H1 (cell line): Measurements from ENCODE around the gene EDEM2. TPM values are rescaled to one million over a fixed set of nuclear protein-coding genes. Genes with fewer than 3 reads are reported as not detected.

Experiments
- CTCF ChIA-PET: fragments of 300-600 bp; sonication (Branson Sonifier 250); formaldehyde crosslinking; loops from one replicate; lab custom pipeline; 2021; ENCODE audit not compliant: partially characterized antibody; lab: Charles Lee
- POLR2A ChIA-PET: fragments of 300-600 bp; sonication (Branson Sonifier 250); formaldehyde crosslinking; loops from one replicate; lab custom pipeline; 2021; ENCODE audit warnings: inconsistent platforms; ENCODE audit not compliant: partially characterized antibody; lab: Charles Lee
- DNase-seq, 2 experiments: peaks; one replicate each; pipeline versions ENCODE4 v3.0.0 to v3.0.0-alpha.2; 2010 to 2022; ENCODE audit warnings: low spot score in 2 of 2, low read depth in 1 of 2, mixed read lengths in 1 of 2
- FAIRE-seq: peaks from 2 replicates; lab custom pipeline; 2011; peaks lifted over from hg19 to GRCh38; lab: Jason Lieb, UNC
- H2AFZ ChIP-seq: 2 replicates; pipeline ENCODE4 v1.8.1; 2012; ENCODE audit warnings: low read length, inconsistent platforms
- H2AK5ac ChIP-seq: 2 replicates; pipeline ENCODE4 v1.6.1; 2013; ENCODE audit warnings: low read depth, low read length
- H2BK120ac ChIP-seq: replicated peaks from 2 replicates; pipeline ENCODE3; 2013; ENCODE audit warnings: low read depth, low read length, inconsistent platforms
- H2BK12ac ChIP-seq: 2 replicates; pipeline ENCODE4 v1.6.1; 2013; ENCODE audit warnings: low read depth, low read length
- H2BK15ac ChIP-seq: 2 replicates; pipeline ENCODE4 v1.6.1; 2013; ENCODE audit warnings: low read length
- H2BK20ac ChIP-seq: 2 replicates; pipeline ENCODE4 v1.6.1; 2013; ENCODE audit warnings: low read length
- H2BK5ac ChIP-seq: 2 replicates; pipeline ENCODE4 v1.6.1; 2013; ENCODE audit warnings: low read depth, low read length
- H3K14ac ChIP-seq: 2 replicates; pipeline ENCODE4 v1.6.1; 2013; ENCODE audit warnings: inconsistent platforms; ENCODE audit not compliant: insufficient read length
- H3K18ac ChIP-seq: 2 replicates; pipeline ENCODE4 v1.6.1; 2013; ENCODE audit warnings: low read length; ENCODE audit errors: extremely low read depth
- H3K23ac ChIP-seq: 2 replicates; pipeline ENCODE4 v1.6.1; 2013; ENCODE audit warnings: inconsistent platforms; ENCODE audit not compliant: insufficient read length
- H3K23me2 ChIP-seq: 2 replicates; pipeline ENCODE4 v1.6.1; 2013; ENCODE audit warnings: low read depth, low read length
- H3K27ac ChIP-seq: 2 replicates; pipeline ENCODE4 v1.6.1; 2011; ENCODE audit warnings: low read depth, low read length, inconsistent platforms
- H3K27me3 ChIP-seq, 4 experiments: replicated peaks in 1 of 4; 1 replicate in 1 of 4; 2 replicates in 3 of 4; pipeline versions ENCODE4 v1.6.1 to v1.8.1; 2011 to 2013; ENCODE audit warnings: low read length in 3 of 4, mild to moderate bottlenecking in 3 of 4, inconsistent platforms in 2 of 4, mixed read lengths in 2 of 4, moderate library complexity in 1 of 4; ENCODE audit not compliant: control insufficient read depth in 3 of 4, insufficient read depth in 3 of 4; ENCODE audit errors: extremely low read depth in 1 of 4
- H3K36me3 ChIP-seq, 4 experiments: 2 replicates each; pipeline versions ENCODE4 v1.6.1 to v1.8.1; 2011 to 2013; ENCODE audit warnings: mild to moderate bottlenecking in 4 of 4, low read length in 3 of 4, moderate library complexity in 2 of 4, control low read depth in 1 of 4, inconsistent platforms in 1 of 4; ENCODE audit not compliant: insufficient read depth in 4 of 4, control insufficient read depth in 2 of 4
- H3K4ac ChIP-seq: replicated peaks from 2 replicates; pipeline ENCODE3; 2013; ENCODE audit warnings: low read length, low read depth, mixed read lengths, inconsistent platforms; ENCODE audit not compliant: insufficient read length
- H3K4me1 ChIP-seq, 4 experiments: replicated peaks in 1 of 4; 1 replicate in 1 of 4; 2 replicates in 3 of 4; pipeline versions ENCODE4 v1.6.1 to v1.8.1; 2011 to 2013; ENCODE audit warnings: low read length in 3 of 4, inconsistent platforms in 2 of 4, mixed read lengths in 1 of 4; ENCODE audit not compliant: insufficient read depth in 4 of 4, control insufficient read depth in 3 of 4
- H3K4me2 ChIP-seq, 2 experiments: 2 replicates each; pipeline versions ENCODE4 v1.6.1 to v1.8.1; 2011 to 2013; ENCODE audit warnings: low read depth in 2 of 2, low read length in 2 of 2, control low read depth in 1 of 2, inconsistent platforms in 1 of 2, mild to moderate bottlenecking in 1 of 2; ENCODE audit not compliant: insufficient read depth in 1 of 2
- H3K4me3 ChIP-seq, 4 experiments: fragments of 200-600, 300-600 bp in 1 of 4; sonication (generic), shearing (Covaris generic), sonication (Bioruptor Twin) in 1 of 4; 2 replicates each; pipeline versions ENCODE4 v1.5.1 to v1.8.1; 2011 to 2016; ENCODE audit warnings: low read length in 4 of 4, low read depth in 3 of 4, control low read depth in 2 of 4, inconsistent platforms in 2 of 4, mild to moderate bottlenecking in 2 of 4, mixed read lengths in 1 of 4, moderate library complexity in 1 of 4; ENCODE audit not compliant: insufficient read depth in 2 of 4; ENCODE audit errors: extremely low read depth in 1 of 4
- H3K56ac ChIP-seq: replicated peaks from 2 replicates; pipeline ENCODE3; 2013; ENCODE audit warnings: low read depth, mild to moderate bottlenecking, mixed read lengths, low read length, inconsistent platforms; ENCODE audit not compliant: insufficient read length
- H3K79me1 ChIP-seq: 2 replicates; pipeline ENCODE4 v1.6.1; 2013; ENCODE audit warnings: low read depth, low read length, control low read depth
- H3K79me2 ChIP-seq, 2 experiments: 2 replicates each; pipeline versions ENCODE4 v1.6.1 to v1.8.1; 2012 to 2013; ENCODE audit warnings: low read length in 2 of 2, mild to moderate bottlenecking in 2 of 2, inconsistent platforms in 1 of 2; ENCODE audit not compliant: insufficient read depth in 2 of 2, control insufficient read depth in 1 of 2
- H3K9ac ChIP-seq, 4 experiments: replicated peaks in 1 of 4; 1 replicate in 1 of 4; 2 replicates in 3 of 4; pipeline versions ENCODE4 v1.6.1 to v1.8.1; 2011 to 2013; ENCODE audit warnings: low read depth in 3 of 4, low read length in 3 of 4, control low read depth in 2 of 4, mild to moderate bottlenecking in 2 of 4, moderate library complexity in 2 of 4, inconsistent platforms in 1 of 4; ENCODE audit errors: extremely low read depth in 1 of 4
- H3K9me3 ChIP-seq, 2 experiments: 2 replicates each; pipeline versions ENCODE4 v1.6.1 to v1.8.1; 2012 to 2013; ENCODE audit warnings: mild to moderate bottlenecking in 2 of 2, moderate library complexity in 2 of 2, control low read depth in 1 of 2, inconsistent platforms in 1 of 2, low read depth in 1 of 2, low read length in 1 of 2, mixed read lengths in 1 of 2; ENCODE audit not compliant: insufficient read depth in 2 of 2
- H4K20me1 ChIP-seq, 2 experiments: replicated peaks in 1 of 2; 2 replicates each; pipeline versions ENCODE3 to v1.8.1; 2011 to 2013; ENCODE audit warnings: inconsistent platforms in 2 of 2, low read length in 2 of 2, mild to moderate bottlenecking in 1 of 2; ENCODE audit not compliant: insufficient read depth in 2 of 2, control insufficient read depth in 1 of 2
- H4K5ac ChIP-seq: 2 replicates; pipeline ENCODE4 v1.6.1; 2013; ENCODE audit warnings: low read length, low read depth, mixed read lengths, inconsistent platforms; ENCODE audit not compliant: insufficient read length
- H4K8ac ChIP-seq: 2 replicates; pipeline ENCODE4 v1.8.0; 2013; ENCODE audit warnings: mild to moderate bottlenecking, moderate library complexity, low read length, inconsistent platforms; ENCODE audit not compliant: insufficient read depth; ENCODE audit errors: extremely low read depth
- H4K91ac ChIP-seq: replicated peaks from 2 replicates; pipeline ENCODE3; 2013; ENCODE audit warnings: low read length, mixed read lengths, inconsistent platforms; ENCODE audit not compliant: insufficient read length
- BRCA1 ChIP-seq: IDR thresholded peaks from 2 replicates; pipeline ENCODE4 v1.6.1; 2012; ENCODE audit warnings: low read depth, low read length, improper control_type of control experiment
- EP300 ChIP-seq, 2 experiments: IDR thresholded peaks; 1 replicate in 1 of 2; 2 replicates in 1 of 2; pipeline ENCODE4 v1.6.1; 2011 to 2012; ENCODE audit warnings: low read depth in 2 of 2, low read length in 2 of 2, mild to moderate bottlenecking in 2 of 2, borderline replicate concordance in 1 of 2, inconsistent platforms in 1 of 2, moderate library complexity in 1 of 2
- EZH2 ChIP-seq: fragments of 200-600 bp; sonication (generic); IDR thresholded peaks from 2 replicates; pipeline ENCODE4 v1.7.1; 2012; ENCODE audit warnings: low read depth, mild to moderate bottlenecking, moderate library complexity, low read length, inconsistent platforms; ENCODE audit not compliant: severe bottlenecking
- WGBS, 2 experiments: shearing (Covaris generic) in 1 of 2; methylation state at CpG; one replicate each; pipeline versions ENCODE4 v1.1.6 to v1.1.7; 2013 to 2015; ENCODE audit warnings: low lambda C conversion rate in 2 of 2, mixed read lengths in 2 of 2, inconsistent platforms in 1 of 2, low coverage in 1 of 2, missing lambda C conversion rate in 1 of 2; ENCODE audit not compliant: insufficient replicate concordance in 2 of 2, insufficient coverage in 1 of 2, insufficient read length in 1 of 2; ENCODE audit errors: extremely low coverage in 1 of 2, missing lambda C conversion rate in 1 of 2; 5-methylcytosine and 5-hydroxymethylcytosine counted together
- polyA plus RNA-seq, 7 experiments: library from polyadenylated mRNA; depleted of rRNA in 3 of 7; stranded (reverse) in 5 of 7; unstranded in 2 of 7; fragments of >200 nt in 5 of 7; fragments of 200-250 nt in 2 of 7; gene quantifications; 1 replicate in 5 of 7; 2 replicates in 1 of 7; 4 replicates in 1 of 7; pipeline versions ENCODE4 v1.2.1 to v1.2.3, GENCODE V29; 2011 to 2013; ENCODE audit warnings: missing spikeins in 2 of 7, mixed read lengths in 2 of 7
- total RNA-seq: library from RNA; stranded (reverse); fragmentation: NEBNext Ultra II Directional; extraction: Animal tissue kit (Norgen Biotek cat#: 25700); gene quantifications from 2 replicates; pipeline ENCODE4 v1.2.1, GENCODE V29; 2021
- TF ChIP-seq, protein P1 (sequence below): IDR thresholded peaks from 2 replicates; pipeline ENCODE4 v1.6.1; 2012; ENCODE audit warnings: low read length, inconsistent platforms

EDEM2 gene
- total and polyA plus RNA-seq, 2 of the 8 experiments (the other 6 are each of a cell fraction or from before 2014, with no cell fraction given) = 15.2 to 19.6 TPM

DNA sequence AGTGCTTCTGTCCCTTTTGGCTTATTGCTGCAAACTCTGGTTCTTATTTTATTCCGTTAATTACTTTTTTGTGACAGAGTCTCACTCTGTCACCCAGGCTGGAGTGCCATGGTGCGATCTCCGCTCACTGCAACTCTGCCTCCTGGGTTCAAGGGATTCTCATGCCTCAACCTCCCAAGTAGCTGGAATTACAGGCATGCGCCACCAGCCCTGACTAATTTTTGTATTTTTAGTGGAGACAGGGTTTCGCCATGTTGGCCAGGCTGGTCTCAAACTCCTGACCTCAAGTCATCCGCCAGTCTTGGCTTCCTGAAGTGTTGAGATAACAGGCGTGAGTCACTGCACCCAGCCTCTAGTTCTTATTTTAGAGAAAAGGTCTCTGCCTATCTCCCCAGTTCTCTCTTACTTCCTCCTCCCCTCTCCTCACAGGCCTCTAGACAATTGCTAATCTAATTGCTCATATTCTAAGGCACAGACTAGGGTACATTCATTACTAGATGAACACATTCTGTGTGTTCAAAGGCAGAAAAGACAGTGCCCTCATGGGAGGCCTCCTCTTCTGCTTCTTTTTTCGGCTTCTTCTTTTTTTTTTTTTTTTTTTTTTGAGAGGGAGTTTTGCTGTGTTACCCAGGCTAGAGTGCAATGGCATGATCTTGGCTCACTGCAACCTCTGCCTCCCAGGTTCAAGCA lies 27.0 kb downstream of the EDEM2 start:
- no peak overlapping the region for H3K4me2 ChIP-seq
- H3K79me2 ChIP-seq = no peaks in the 10 kb centered on the region
- no peaks in the 10 kb centered on the region for H3K4me1 ChIP-seq
- TF ChIP-seq, protein P1, sequence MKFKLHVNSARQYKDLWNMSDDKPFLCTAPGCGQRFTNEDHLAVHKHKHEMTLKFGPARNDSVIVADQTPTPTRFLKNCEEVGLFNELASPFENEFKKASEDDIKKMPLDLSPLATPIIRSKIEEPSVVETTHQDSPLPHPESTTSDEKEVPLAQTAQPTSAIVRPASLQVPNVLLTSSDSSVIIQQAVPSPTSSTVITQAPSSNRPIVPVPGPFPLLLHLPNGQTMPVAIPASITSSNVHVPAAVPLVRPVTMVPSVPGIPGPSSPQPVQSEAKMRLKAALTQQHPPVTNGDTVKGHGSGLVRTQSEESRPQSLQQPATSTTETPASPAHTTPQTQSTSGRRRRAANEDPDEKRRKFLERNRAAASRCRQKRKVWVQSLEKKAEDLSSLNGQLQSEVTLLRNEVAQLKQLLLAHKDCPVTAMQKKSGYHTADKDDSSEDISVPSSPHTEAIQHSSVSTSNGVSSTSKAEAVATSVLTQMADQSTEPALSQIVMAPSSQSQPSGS = no peak
- no peak for TF ChIP-seq BRCA1
- TF ChIP-seq EP300 (IDR thresholded peaks at IDR 0.05; ENCODE audit: borderline replicate concordance in 1 of 2, low read depth in 2 of 2, low read length in 2 of 2) = no peak
- no peak for TF ChIP-seq EZH2
- H3K23me2 ChIP-seq = no peaks in the 10 kb centered on the region
- no peak overlapping the region for H2AK5ac ChIP-seq
- H3K27me3 ChIP-seq = no peaks in the 10 kb centered on the region
- no peak overlapping the region for H2BK12ac ChIP-seq
- no peak overlapping the region for H2BK15ac ChIP-seq
- H3K9ac ChIP-seq = no peak overlapping the region
- H3K9me3 ChIP-seq = no peaks in the 10 kb centered on the region
- H4K91ac ChIP-seq = no peak overlapping the region
- no peak overlapping the region for H3K27ac ChIP-seq
- no peaks in the 10 kb centered on the region for H3K79me1 ChIP-seq
- DNase-seq (no peak), FAIRE-seq (no peak)
- H4K20me1 ChIP-seq = no peaks in the 10 kb centered on the region
- CTCF ChIA-PET = interaction anchor here (1.0 to 2.7 kb wide), 3 partner anchors 13 to 32 kb away, joined by 3 to 17 read pairs (median 3); no protein-coding TSS in a partner anchor
- H2AFZ ChIP-seq = no peak overlapping the region
- 89% methylated on average over 7 of the region's 8 CpGs; no CpG with 5 or more reads in 1 of the 2 experiments for WGBS, 2 experiments
- peaks cover 7 to 47% (median 30%) of the 10 kb centered on the region in 4 experiments; a peak in 7 of 8 replicates for H3K36me3 ChIP-seq
- no peak overlapping the region for H2BK20ac ChIP-seq
- H3K4me3 ChIP-seq = no peak overlapping the region
- H2BK5ac ChIP-seq = no peak overlapping the region
- no peak overlapping the region for H3K56ac ChIP-seq
- no peak overlapping the region for H3K18ac ChIP-seq
- POLR2A ChIA-PET = no interaction called here
- no peak overlapping the region for H3K23ac ChIP-seq
- H2BK120ac ChIP-seq = no peak overlapping the region
- no peak overlapping the region for H4K8ac ChIP-seq
- H4K5ac ChIP-seq = no peak overlapping the region
- no peak overlapping the region for H3K4ac ChIP-seq
- H3K14ac ChIP-seq = no peak overlapping the region
